Astrocyte of the spinal cord (primary cell): ENCODE data around the gene GTF2IRD1.
"Not testable (repeated sequence)": the region's sequence is repeated elsewhere in the genome, so short reads cannot be mapped to it uniquely, and the experiment has no call there.

Source experiments
- DNase-seq: peaks from one replicate; pipeline ENCODE4 v3.0.0; 2011; ENCODE audit warnings: low read depth, low spot score
- H3K4me3 ChIP-seq: 2 replicates; pipeline ENCODE4 v1.5.1; 2011; ENCODE audit warnings: low read depth, mild to moderate bottlenecking, low read length, moderate library complexity
- in situ Hi-C: cut with HindIII; loops from 2 replicates; pipeline ENCODE4 v1.10.0; 2017; ENCODE audit warnings: low sequenced_read_pairs
- TF ChIP-seq, protein P1 (sequence below): IDR thresholded peaks from 2 replicates; pipeline ENCODE4 v1.5.1; 2012; ENCODE audit warnings: low read depth, mild to moderate bottlenecking, low read length, inconsistent platforms

The GTF2IRD1 gene

DNA sequence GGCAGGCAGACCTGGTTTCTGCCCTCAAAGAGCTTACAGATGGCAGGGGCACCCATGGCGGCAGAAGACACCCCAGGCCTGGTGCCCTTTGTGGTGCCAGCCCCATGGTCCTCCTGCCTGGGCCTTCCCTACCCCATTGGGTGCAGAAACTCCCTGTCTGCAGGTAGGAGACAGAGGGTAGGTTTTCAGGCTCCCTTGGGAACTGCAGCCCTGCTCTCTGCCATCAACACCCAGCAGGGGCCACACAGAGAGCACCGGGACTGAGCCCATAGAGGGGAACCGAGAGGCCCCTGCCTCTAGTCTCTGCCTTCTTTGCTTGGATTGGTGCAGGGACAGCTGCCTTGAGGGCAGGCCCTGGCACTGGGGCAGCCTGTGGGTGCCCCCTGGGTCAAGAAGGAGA is 52.6 kb downstream of the GTF2IRD1 start:
- TF ChIP-seq, protein P1, sequence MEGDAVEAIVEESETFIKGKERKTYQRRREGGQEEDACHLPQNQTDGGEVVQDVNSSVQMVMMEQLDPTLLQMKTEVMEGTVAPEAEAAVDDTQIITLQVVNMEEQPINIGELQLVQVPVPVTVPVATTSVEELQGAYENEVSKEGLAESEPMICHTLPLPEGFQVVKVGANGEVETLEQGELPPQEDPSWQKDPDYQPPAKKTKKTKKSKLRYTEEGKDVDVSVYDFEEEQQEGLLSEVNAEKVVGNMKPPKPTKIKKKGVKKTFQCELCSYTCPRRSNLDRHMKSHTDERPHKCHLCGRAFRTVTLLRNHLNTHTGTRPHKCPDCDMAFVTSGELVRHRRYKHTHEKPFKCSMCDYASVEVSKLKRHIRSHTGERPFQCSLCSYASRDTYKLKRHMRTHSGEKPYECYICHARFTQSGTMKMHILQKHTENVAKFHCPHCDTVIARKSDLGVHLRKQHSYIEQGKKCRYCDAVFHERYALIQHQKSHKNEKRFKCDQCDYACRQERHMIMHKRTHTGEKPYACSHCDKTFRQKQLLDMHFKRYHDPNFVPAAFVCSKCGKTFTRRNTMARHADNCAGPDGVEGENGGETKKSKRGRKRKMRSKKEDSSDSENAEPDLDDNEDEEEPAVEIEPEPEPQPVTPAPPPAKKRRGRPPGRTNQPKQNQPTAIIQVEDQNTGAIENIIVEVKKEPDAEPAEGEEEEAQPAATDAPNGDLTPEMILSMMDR = no peak
- H3K4me3 ChIP-seq = no peak overlapping the region
- in situ Hi-C loops = no loop called here
- DNase-seq = no peak

DNA sequence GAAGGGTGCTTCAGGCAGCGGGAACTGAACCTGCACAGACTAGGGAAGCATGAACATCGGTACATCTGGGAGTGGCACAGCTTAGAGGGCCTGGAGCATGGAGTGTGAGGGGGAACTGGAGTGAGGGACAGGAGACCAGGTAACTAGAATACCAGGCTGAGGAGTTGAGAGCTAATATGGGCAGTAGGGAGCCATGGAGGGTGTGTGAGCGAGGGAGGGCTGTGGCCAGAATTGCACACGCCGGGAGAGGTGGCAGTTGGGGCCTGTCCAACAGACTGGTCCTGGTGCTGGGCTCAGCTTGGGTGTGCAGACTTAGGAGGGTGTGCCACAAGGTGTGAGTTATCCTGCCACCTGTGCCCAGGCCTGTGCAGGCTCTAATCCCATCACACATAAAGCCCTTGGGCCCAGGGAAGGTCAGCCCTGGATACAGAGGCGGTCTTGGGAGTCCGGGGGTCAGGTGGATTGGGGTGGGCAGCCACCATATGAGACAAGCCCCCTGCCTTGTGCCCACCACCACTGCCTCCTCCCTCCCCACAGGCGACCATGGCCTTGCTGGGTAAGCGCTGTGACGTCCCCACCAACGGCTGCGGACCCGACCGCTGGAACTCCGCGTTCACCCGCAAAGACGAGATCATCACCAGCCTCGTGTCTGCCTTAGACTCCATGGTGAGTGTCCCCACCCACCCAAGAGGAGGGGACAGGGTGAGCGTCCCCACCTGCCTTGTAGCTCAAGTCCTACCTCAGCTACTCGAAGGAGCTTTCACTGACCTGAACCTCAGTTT is 54.0 kb downstream of the GTF2IRD1 start:
- no peak overlapping the region for H3K4me3 ChIP-seq
- in situ Hi-C loops = no loop called here
- no peak for DNase-seq
- TF ChIP-seq, protein P1 = no peak

GRCh38 chr7:74509453-74509852 is 55.7 kb downstream of the GTF2IRD1 start:
- in situ Hi-C loops, DNase-seq, H3K4me3 ChIP-seq: not testable (repeated sequence)

GRCh38 chr7:74511345-74511744 is 57.6 kb downstream of the GTF2IRD1 start:
- TF ChIP-seq, protein P1 = no peak
- in situ Hi-C loops = no loop called here
- H3K4me3 ChIP-seq = no peak overlapping the region
- DNase-seq = no peak

DNA sequence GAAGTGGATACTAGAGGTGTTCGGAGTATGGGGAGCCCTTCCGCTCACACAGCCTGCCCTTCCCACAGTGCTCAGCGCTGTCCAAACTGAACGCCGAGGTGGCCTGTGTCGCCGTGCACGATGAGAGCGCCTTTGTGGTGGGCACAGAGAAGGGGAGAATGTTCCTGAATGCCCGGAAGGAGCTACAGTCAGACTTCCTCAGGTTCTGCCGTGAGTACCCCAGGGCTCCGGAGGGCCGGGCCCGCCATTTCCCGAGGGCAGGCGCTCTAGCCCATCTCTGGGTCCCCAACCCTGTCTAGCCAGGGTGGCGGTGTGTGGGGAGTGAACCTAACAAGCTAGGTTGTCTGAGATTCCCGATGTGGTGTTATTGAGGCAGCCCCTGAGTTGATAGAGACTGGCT is 59.1 kb downstream of the GTF2IRD1 start:
- H3K4me3 ChIP-seq = no peak overlapping the region
- in situ Hi-C loops = no loop called here
- TF ChIP-seq, protein P1 = no peak
- no peak for DNase-seq

DNA sequence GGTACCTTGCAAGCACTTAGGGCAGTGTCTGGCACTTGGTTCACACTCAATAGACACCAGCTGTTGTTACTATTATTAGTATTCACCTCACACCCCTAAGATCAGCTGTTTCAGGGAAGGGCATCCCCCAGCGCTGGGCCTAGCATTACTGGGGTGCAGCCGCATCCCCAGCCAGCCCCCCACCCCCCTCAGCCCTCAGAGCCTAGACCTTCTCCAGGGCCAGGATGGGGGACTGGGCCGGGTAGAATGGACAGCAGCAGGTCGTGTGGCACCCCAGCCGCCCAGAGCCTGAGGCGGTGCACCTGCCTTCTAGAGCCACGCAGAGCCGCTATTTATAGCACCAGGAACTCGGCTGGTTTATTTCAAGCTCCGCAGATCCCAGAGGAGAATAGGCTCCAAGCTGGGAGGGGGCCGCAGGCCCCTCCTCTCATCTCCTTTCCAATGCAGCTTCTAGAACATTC is 60.5 kb downstream of the GTF2IRD1 start:
- H3K4me3 ChIP-seq = no peak overlapping the region
- in situ Hi-C loops = no loop called here
- no peak for DNase-seq
- TF ChIP-seq, protein P1 = no peak

DNA sequence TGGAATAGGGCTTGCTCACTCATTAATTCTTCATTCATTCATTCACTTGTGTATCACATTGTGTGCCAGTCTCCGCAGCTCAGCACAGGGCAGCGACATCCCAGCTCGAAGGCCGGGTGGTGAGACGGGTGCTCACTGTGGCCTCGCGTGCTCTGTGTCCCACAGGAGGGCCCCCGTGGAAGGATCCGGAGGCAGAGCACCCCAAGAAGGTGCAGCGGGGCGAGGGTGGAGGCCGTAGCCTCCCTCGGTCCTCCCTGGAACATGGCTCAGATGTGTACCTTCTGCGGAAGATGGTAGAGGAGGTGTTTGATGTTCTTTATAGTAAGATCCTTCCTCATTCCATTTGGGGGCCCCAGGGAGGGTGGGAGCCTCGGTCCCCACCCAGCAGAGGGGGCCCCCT is 61.6 kb downstream of the GTF2IRD1 start:
- no peak overlapping the region for H3K4me3 ChIP-seq
- no peak for DNase-seq
- in situ Hi-C loops = no loop called here
- TF ChIP-seq, protein P1 = no peak
